Measurements from ENCODE around the gene PRDX4.
"Not testable (repeated sequence)": the region's sequence is repeated elsewhere in the genome, so short reads cannot be mapped to it uniquely, and the experiment has no call there.

The PRDX4 gene

GRCh38 chrX:23667239-23668177, at the start of gene PRDX4:
TSS of gene PRDX4 (plus strand) at chrX:23667493. CDS start at chrX:23667571, 78 bp downstream.
- peak; percentile 88 for DNase-seq

GRCh38 chrX:23621621-23622265, 45.5 kb upstream of the PRDX4 start:
- no peak for DNase-seq

- DNase-seq, result no peak
These were observed 43.5 kb upstream of the PRDX4 start for GRCh38 chrX:23623797-23624196.

GRCh38 chrX:23626651-23627050, 40.6 kb upstream of the PRDX4 start:
- DNase-seq, result no peak

- no peak for DNase-seq
These were observed 39.2 kb upstream of the PRDX4 start for GRCh38 chrX:23628131-23628530.

GRCh38 chrX:23631136-23631535, 36.2 kb upstream of the PRDX4 start:
- no peak for DNase-seq

GRCh38 chrX:23633834-23634580, 33.3 kb upstream of the PRDX4 start:
- DNase-seq, result no peak

GRCh38 chrX:23637187-23637586, 30.1 kb upstream of the PRDX4 start:
- DNase-seq, result no peak

- DNase-seq, result no peak
These were observed 24.3 kb upstream of the PRDX4 start for GRCh38 chrX:23643020-23643419.

- no peak for DNase-seq
These were observed 22.5 kb upstream of the PRDX4 start for GRCh38 chrX:23644744-23645143.

GRCh38 chrX:23656091-23656490, 11.2 kb upstream of the PRDX4 start:
- DNase-seq, result no peak

GRCh38 chrX:23656684-23657083, 10.6 kb upstream of the PRDX4 start:
- DNase-seq, result peak; percentile 35

GRCh38 chrX:23659339-23659738, 8.0 kb upstream of the PRDX4 start:
- no peak for DNase-seq

GRCh38 chrX:23660083-23660765, 7.1 kb upstream of the PRDX4 start:
- not testable (repeated sequence) for DNase-seq

GRCh38 chrX:23660766-23661132, 6.5 kb upstream of the PRDX4 start:
- no peak for DNase-seq

GRCh38 chrX:23661671-23662070, 5.6 kb upstream of the PRDX4 start:
- peak; percentile 37 for DNase-seq

GRCh38 chrX:23662187-23662586, 5.1 kb upstream of the PRDX4 start:
- no peak for DNase-seq

- peak; percentile 48 for DNase-seq
These were observed 4.4 kb upstream of the PRDX4 start for GRCh38 chrX:23662853-23663252.

GRCh38 chrX:23664496-23664895, 2.8 kb upstream of the PRDX4 start:
- DNase-seq, result no peak

- DNase-seq, result no peak
These were observed 1.0 kb upstream of the PRDX4 start for GRCh38 chrX:23666282-23666681.

GRCh38 chrX:23668335-23668734, 1.0 kb downstream of the PRDX4 start:
- DNase-seq, result no peak

GRCh38 chrX:23670528-23670927, 3.2 kb downstream of the PRDX4 start:
- no peak for DNase-seq

- DNase-seq, result no peak
These were observed 5.8 kb downstream of the PRDX4 start for GRCh38 chrX:23673108-23673507.
